Testis (tissue), 2 donors: ENCODE results near the gene BNIPL.

Source experiments
- CTCF ChIP-seq, 3 experiments: fragments of 450-650 bp in 2 of 3; fragments of 200-600 bp in 1 of 3; sonication (generic) in 1 of 3; IDR thresholded peaks; one replicate each; pipeline ENCODE4 v1.5.1; 2016 to 2019; ENCODE audit warnings: antibody characterized with exemption in 3 of 3, mild to moderate bottlenecking in 2 of 3, moderate library complexity in 1 of 3
- POLR2A ChIP-seq: fragments of 450-650 bp; IDR thresholded peaks from one replicate; pipeline ENCODE4 v1.6.1; 2017; ENCODE audit warnings: antibody characterized with exemption, mild to moderate bottlenecking, moderate library complexity

DNA sequence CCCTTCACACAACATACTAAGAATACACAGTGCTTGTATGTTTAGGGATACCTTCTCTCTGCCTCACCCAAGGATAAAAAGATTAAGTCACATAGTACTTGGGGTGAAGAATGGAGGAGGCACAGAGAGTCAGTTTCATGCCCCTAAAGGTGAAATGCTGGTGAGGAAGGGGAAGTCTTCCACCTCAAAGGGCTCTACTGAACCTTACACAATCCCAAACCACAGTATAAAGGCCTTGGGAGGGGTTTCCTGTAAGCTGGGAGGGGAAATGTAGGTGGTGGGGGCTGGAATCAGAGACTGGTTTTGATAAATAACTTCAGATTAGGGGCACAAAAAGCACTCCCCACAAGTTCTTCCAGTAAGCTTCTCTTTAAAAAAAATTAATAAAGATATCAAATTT, 33.2 kb upstream of the BNIPL start:
- no peak for TF ChIP-seq CTCF (IDR thresholded peaks at IDR 0.05)
- no peak for TF ChIP-seq POLR2A
